Activated CD8-positive, alpha-beta T cell treated with anti-CD3 and anti-CD28 coated beads, Interleukin-2, amount 10 ng/mL, durations not matched to agents 7 days and 5 days (primary cell): ENCODE data around the gene C1QB. TPM values are rescaled to one million over a fixed set of nuclear protein-coding genes. Genes with fewer than 3 reads are reported as not detected.

ENCODE experiments used
- ATAC-seq: fragments of 150-1000 bp; cut with Tn5 transposase; one replicate; pipeline ENCODE4 v1.10.0; 2021; ENCODE audit warnings: moderate library complexity
- CTCF ChIA-PET: fragments of 350-600 bp; sonication (Branson Sonifier 250); formaldehyde crosslinking; loops from one replicate; lab custom pipeline; 2021; ENCODE audit warnings: antibody characterized with exemption; lab: Charles Lee
- POLR2A ChIA-PET: fragments of 350-600 bp; sonication (Branson Sonifier 250); formaldehyde crosslinking; loops from one replicate; lab custom pipeline; 2021; ENCODE audit warnings: antibody characterized with exemption; lab: Charles Lee
- DNase-seq: peaks from one replicate; pipeline ENCODE4 v3.0.0-alpha.2; 2020
- H3K27ac Mint-ChIP-seq: one replicate; pipeline ENCODE4 v1.8.0; 2021; ENCODE audit warnings: mild to moderate bottlenecking, mixed read lengths
- H3K27me3 Mint-ChIP-seq: one replicate; pipeline ENCODE4 v1.8.0; 2021; ENCODE audit warnings: low read depth, mixed read lengths
- H3K36me3 Mint-ChIP-seq: one replicate; pipeline ENCODE4 v1.8.0; 2021; ENCODE audit warnings: low read depth, mixed read lengths
- H3K4me1 Mint-ChIP-seq: one replicate; pipeline ENCODE4 v1.8.0; 2021; ENCODE audit warnings: low read depth, mixed read lengths
- H3K4me3 Mint-ChIP-seq: one replicate; pipeline ENCODE4 v1.8.0; 2021; ENCODE audit warnings: mild to moderate bottlenecking, mixed read lengths
- H3K9me3 Mint-ChIP-seq: one replicate; pipeline ENCODE4 v1.8.0; 2022; ENCODE audit warnings: mixed read lengths; ENCODE audit not compliant: insufficient read depth
- total RNA-seq, 2 experiments: library from RNA; stranded (reverse); gene quantifications; one replicate each; pipeline ENCODE4 v1.2.3, GENCODE V29; 2021

C1QB gene
- not detected for total RNA-seq

- Mint-ChIP-seq H3K4me1 (no peaks in the 10 kb centered on the region), H3K27me3 (peaks cover 5% of the 10 kb centered on the region), H3K4me3 (no peak within 1 kb of the TSS), H3K27ac (no peak within 1 kb of the TSS), H3K36me3 (no peaks in the 10 kb centered on the region), H3K9me3 (no peaks in the 10 kb centered on the region)
- DNase-seq (no peak), ATAC-seq (no peak)
- ChIA-PET CTCF (no interaction called here), POLR2A (no interaction called here)
Observed at GRCh38 chr1:22652881-22653316, at the start of gene C1QB. C1QB (plus strand) TSS chr1:22653236; CDS start chr1:22659463, 6,227 bp downstream.

GRCh38 chr1:22606161-22606560 is 46.9 kb upstream of the C1QB start:
- peaks cover 21% of the 10 kb centered on the region for H3K27me3 Mint-ChIP-seq
- ATAC-seq (no peak), DNase-seq (no peak)
- H3K4me3 Mint-ChIP-seq = no peak overlapping the region
- no peaks in the 10 kb centered on the region for H3K4me1 Mint-ChIP-seq
- no peak overlapping the region for H3K27ac Mint-ChIP-seq
- POLR2A ChIA-PET = no interaction called here
- H3K36me3 Mint-ChIP-seq = no peaks in the 10 kb centered on the region
- CTCF ChIA-PET = no interaction called here
- no peaks in the 10 kb centered on the region for H3K9me3 Mint-ChIP-seq

- CTCF ChIA-PET = no interaction called here
- no peak for DNase-seq
- Mint-ChIP-seq H3K9me3 (no peaks in the 10 kb centered on the region), H3K4me3 (no peak overlapping the region), H3K4me1 (no peaks in the 10 kb centered on the region), H3K27ac (no peak overlapping the region), H3K27me3 (peaks cover 21% of the 10 kb centered on the region), H3K36me3 (no peaks in the 10 kb centered on the region)
- no peak for ATAC-seq
- POLR2A ChIA-PET = interaction anchor here (0.6 kb wide), 1 partner anchor 34 kb away, joined by 3 read pairs; no protein-coding TSS in a partner anchor
Observed at GRCh38 chr1:22607154-22607553, 45.9 kb upstream of the C1QB start.

GRCh38 chr1:22608361-22608760 is 44.7 kb upstream of the C1QB start:
- POLR2A ChIA-PET = no interaction called here
- DNase-seq = no peak
- no peaks in the 10 kb centered on the region for H3K4me1 Mint-ChIP-seq
- no peak for ATAC-seq
- H3K27ac Mint-ChIP-seq = no peak overlapping the region
- no peaks in the 10 kb centered on the region for H3K9me3 Mint-ChIP-seq
- H3K4me3 Mint-ChIP-seq = no peak overlapping the region
- H3K27me3 Mint-ChIP-seq = peaks cover 21% of the 10 kb centered on the region
- no peaks in the 10 kb centered on the region for H3K36me3 Mint-ChIP-seq
- CTCF ChIA-PET = no interaction called here

- no peak overlapping the region for H3K4me3 Mint-ChIP-seq
- H3K27ac Mint-ChIP-seq = no peak overlapping the region
- no peaks in the 10 kb centered on the region for H3K9me3 Mint-ChIP-seq
- H3K27me3 Mint-ChIP-seq = peaks cover 20% of the 10 kb centered on the region
- no peaks in the 10 kb centered on the region for H3K4me1 Mint-ChIP-seq
- ChIA-PET POLR2A (no interaction called here), CTCF (no interaction called here)
- ATAC-seq = no peak
- DNase-seq = no peak
- H3K36me3 Mint-ChIP-seq = no peaks in the 10 kb centered on the region
Observed at GRCh38 chr1:22609291-22609690, 43.7 kb upstream of the C1QB start.

GRCh38 chr1:22611530-22611947 is 41.5 kb upstream of the C1QB start:
- no peaks in the 10 kb centered on the region for H3K36me3 Mint-ChIP-seq
- POLR2A ChIA-PET = no interaction called here
- no peaks in the 10 kb centered on the region for H3K4me1 Mint-ChIP-seq

GRCh38 chr1:22612671-22613571 is 40.1 kb upstream of the C1QB start:
- H3K9me3 Mint-ChIP-seq = no peaks in the 10 kb centered on the region
- peaks cover 2% of the 10 kb centered on the region for H3K27me3 Mint-ChIP-seq
- ChIA-PET POLR2A (no interaction called here), CTCF (interaction anchor here (0.7 kb wide), 1 partner anchor 203 kb away, joined by 3 read pairs; no protein-coding TSS in a partner anchor)
- DNase-seq (no peak), ATAC-seq (no peak)
- H3K4me3 Mint-ChIP-seq = no peak overlapping the region
- H3K36me3 Mint-ChIP-seq = no peaks in the 10 kb centered on the region
- no peaks in the 10 kb centered on the region for H3K4me1 Mint-ChIP-seq
- H3K27ac Mint-ChIP-seq = no peak overlapping the region

More at GRCh38 chr1:22611530-22611947, 41.5 kb upstream of the C1QB start:
- CTCF ChIA-PET = no interaction called here
- Mint-ChIP-seq H3K27ac (no peak overlapping the region), H3K4me3 (no peak overlapping the region), H3K27me3 (peaks cover 4% of the 10 kb centered on the region), H3K9me3 (no peaks in the 10 kb centered on the region)
- DNase-seq (peak; percentile 57), ATAC-seq (peak; percentile 51)

GRCh38 chr1:22613572-22613918 is 39.5 kb upstream of the C1QB start:
- H3K27ac Mint-ChIP-seq = no peak overlapping the region
- DNase-seq (no peak), ATAC-seq (no peak)
- no peaks in the 10 kb centered on the region for H3K4me1 Mint-ChIP-seq
- H3K4me3 Mint-ChIP-seq = no peak overlapping the region
- ChIA-PET CTCF (no interaction called here), POLR2A (no interaction called here)
- H3K36me3 Mint-ChIP-seq = no peaks in the 10 kb centered on the region
- H3K27me3 Mint-ChIP-seq = no peaks in the 10 kb centered on the region
- no peaks in the 10 kb centered on the region for H3K9me3 Mint-ChIP-seq

GRCh38 chr1:22613951-22614350 is 39.1 kb upstream of the C1QB start:
- Mint-ChIP-seq H3K36me3 (no peaks in the 10 kb centered on the region), H3K27me3 (no peaks in the 10 kb centered on the region), H3K4me1 (no peaks in the 10 kb centered on the region), H3K9me3 (no peaks in the 10 kb centered on the region), H3K27ac (no peak overlapping the region), H3K4me3 (no peak overlapping the region)
- ATAC-seq (no peak), DNase-seq (no peak)
- ChIA-PET POLR2A (no interaction called here), CTCF (no interaction called here)

GRCh38 chr1:22615886-22616285 is 37.1 kb upstream of the C1QB start:
- Mint-ChIP-seq H3K4me3 (no peak overlapping the region), H3K27me3 (peaks cover 3% of the 10 kb centered on the region), H3K4me1 (no peaks in the 10 kb centered on the region), H3K36me3 (no peaks in the 10 kb centered on the region), H3K27ac (no peak overlapping the region), H3K9me3 (no peaks in the 10 kb centered on the region)
- ATAC-seq (no peak), DNase-seq (no peak)
- ChIA-PET POLR2A (no interaction called here), CTCF (no interaction called here)

GRCh38 chr1:22616571-22616970 is 36.5 kb upstream of the C1QB start:
- Mint-ChIP-seq H3K36me3 (no peaks in the 10 kb centered on the region), H3K4me1 (no peaks in the 10 kb centered on the region), H3K27ac (no peak overlapping the region), H3K4me3 (no peak overlapping the region), H3K9me3 (no peaks in the 10 kb centered on the region), H3K27me3 (peaks cover 3% of the 10 kb centered on the region)
- ChIA-PET POLR2A (no interaction called here), CTCF (no interaction called here)
- ATAC-seq (no peak), DNase-seq (no peak)

GRCh38 chr1:22618056-22618455 is 35.0 kb upstream of the C1QB start:
- ChIA-PET POLR2A (no interaction called here), CTCF (no interaction called here)
- Mint-ChIP-seq H3K9me3 (no peaks in the 10 kb centered on the region), H3K4me1 (no peaks in the 10 kb centered on the region), H3K27me3 (peaks cover 3% of the 10 kb centered on the region), H3K27ac (no peak overlapping the region), H3K4me3 (no peak overlapping the region), H3K36me3 (no peaks in the 10 kb centered on the region)
- no peak for ATAC-seq
- DNase-seq = no peak
